HEK293 (cell line): ENCODE measurements around the gene MNT.

Experiments used
- CTCF ChIA-PET: fragments of 350-600 bp; formaldehyde crosslinking; extraction: SDS; loops from one replicate; lab custom pipeline; 2021; ENCODE audit warnings: antibody characterized with exemption; lab: Yijun Ruan, JAX
- POLR2A ChIA-PET: fragments of 300-600 bp; formaldehyde crosslinking; extraction: SDS; loops from one replicate; lab custom pipeline; 2020; ENCODE audit warnings: antibody characterized with exemption, inconsistent platforms; lab: Yijun Ruan, JAX
- H3K27ac ChIP-seq: fragments of 200-500 bp; sonication (Bioruptor generic); 2 replicates; pipeline ENCODE4 v1.5.1; 2014; ENCODE audit warnings: low read depth, low read length, control low read depth, inconsistent platforms; ENCODE audit errors: extremely low read depth
- H3K36me3 ChIP-seq, 2 experiments: fragments of 200-500 bp in 1 of 2; sonication (Bioruptor generic) in 1 of 2; 1 replicate in 1 of 2; 2 replicates in 1 of 2; pipeline ENCODE4 v1.5.1; 2014 to 2017; ENCODE audit warnings: inconsistent platforms in 2 of 2, low read length in 2 of 2; ENCODE audit not compliant: control insufficient read depth in 2 of 2, insufficient read depth in 1 of 2
- H3K4me1 ChIP-seq: fragments of 200-500 bp; sonication (Bioruptor generic); 2 replicates; pipeline ENCODE4 v1.5.1; 2014; ENCODE audit warnings: mild to moderate bottlenecking, low read length, inconsistent platforms; ENCODE audit not compliant: control insufficient read depth, insufficient read depth
- H3K4me3 ChIP-seq: 2 replicates; pipeline ENCODE4 v1.5.1; 2011; ENCODE audit warnings: low read depth, mild to moderate bottlenecking, control low read depth, low read length, moderate library complexity
- H3K9me3 ChIP-seq: fragments of 200-500 bp; sonication (Bioruptor generic); 2 replicates; pipeline ENCODE4 v1.5.1; 2014; ENCODE audit warnings: low read depth, low read length, inconsistent platforms; ENCODE audit not compliant: control insufficient read depth, insufficient read depth
- GFI1B ChIP-seq: fragments of 450-650 bp; formaldehyde crosslinking; IDR thresholded peaks from 2 replicates; pipeline ENCODE4 v1.5.1; 2016; ENCODE audit warnings: missing biosample characterization, missing genetic modification characterization
- GLI2 ChIP-seq: fragments of 450-650 bp; formaldehyde crosslinking; IDR thresholded peaks from 2 replicates; pipeline ENCODE4; 2017; ENCODE audit warnings: missing biosample characterization, missing genetic modification characterization, low read depth, borderline replicate concordance
- INSM2 ChIP-seq: fragments of 450-650 bp; formaldehyde crosslinking; IDR thresholded peaks from 2 replicates; pipeline ENCODE4 v1.5.1; 2016; ENCODE audit warnings: missing biosample characterization, missing genetic modification characterization
- KLF9 ChIP-seq: fragments of 450-650 bp; formaldehyde crosslinking; IDR thresholded peaks from 2 replicates; pipeline ENCODE4 v1.5.1; 2016; ENCODE audit warnings: missing biosample characterization, missing genetic modification characterization, low read depth
- SETDB1 ChIP-seq: IDR thresholded peaks from one replicate; pipeline ENCODE4 v1.6.1; 2017; ENCODE audit warnings: mild to moderate bottlenecking, low read length, moderate library complexity, mixed read lengths; ENCODE audit not compliant: insufficient read length
- YY1 ChIP-seq: fragments of 450-650 bp; formaldehyde crosslinking; IDR thresholded peaks from 2 replicates; pipeline ENCODE4 v1.5.1; 2018; ENCODE audit warnings: missing biosample characterization, missing genetic modification characterization
- ZNF132 ChIP-seq: fragments of 450-650 bp; formaldehyde crosslinking; IDR thresholded peaks from 2 replicates; pipeline ENCODE4 v1.5.1; 2017; ENCODE audit warnings: missing biosample characterization, missing genetic modification characterization, borderline replicate concordance
- ZNF157 ChIP-seq: fragments of 450-650 bp; formaldehyde crosslinking; IDR thresholded peaks from 2 replicates; pipeline ENCODE4 v1.5.1; 2016; ENCODE audit warnings: missing biosample characterization, missing genetic modification characterization
- ZNF174 ChIP-seq: fragments of 450-650 bp; formaldehyde crosslinking; IDR thresholded peaks from 2 replicates; pipeline ENCODE4 v1.5.0; 2017; ENCODE audit warnings: missing biosample characterization, mild to moderate bottlenecking, missing genetic modification characterization
- ZNF311 ChIP-seq: fragments of 450-650 bp; formaldehyde crosslinking; IDR thresholded peaks from 2 replicates; pipeline ENCODE4 v1.5.1; 2017; ENCODE audit warnings: missing biosample characterization, missing genetic modification characterization, borderline replicate concordance
- ZNF391 ChIP-seq: fragments of 450-650 bp; formaldehyde crosslinking; IDR thresholded peaks from 2 replicates; pipeline ENCODE4 v1.5.1; 2016; ENCODE audit warnings: low read depth, missing biosample characterization, missing genetic modification characterization, borderline replicate concordance
- ZNF488 ChIP-seq: fragments of 450-650 bp; formaldehyde crosslinking; IDR thresholded peaks from 2 replicates; pipeline ENCODE4 v1.5.1; 2016; ENCODE audit warnings: missing biosample characterization, missing genetic modification characterization
- ZNF639 ChIP-seq: fragments of 450-650 bp; formaldehyde crosslinking; IDR thresholded peaks from 2 replicates; pipeline ENCODE4 v1.5.1; 2016; ENCODE audit warnings: missing biosample characterization, missing genetic modification characterization
- ZNF837 ChIP-seq: fragments of 450-650 bp; formaldehyde crosslinking; IDR thresholded peaks from 2 replicates; pipeline ENCODE4 v1.5.1; 2016; ENCODE audit warnings: missing biosample characterization, missing genetic modification characterization
- ZNF843 ChIP-seq: fragments of 450-650 bp; formaldehyde crosslinking; IDR thresholded peaks from 2 replicates; pipeline ENCODE4 v1.5.1; 2016; ENCODE audit warnings: missing biosample characterization, missing genetic modification characterization
- TF ChIP-seq, protein P1 (sequence below): fragments of 450-650 bp; IDR thresholded peaks from 2 replicates; pipeline ENCODE4 v1.5.1; 2018; ENCODE audit warnings: missing biosample characterization, mild to moderate bottlenecking, missing genetic modification characterization

MNT gene

DNA sequence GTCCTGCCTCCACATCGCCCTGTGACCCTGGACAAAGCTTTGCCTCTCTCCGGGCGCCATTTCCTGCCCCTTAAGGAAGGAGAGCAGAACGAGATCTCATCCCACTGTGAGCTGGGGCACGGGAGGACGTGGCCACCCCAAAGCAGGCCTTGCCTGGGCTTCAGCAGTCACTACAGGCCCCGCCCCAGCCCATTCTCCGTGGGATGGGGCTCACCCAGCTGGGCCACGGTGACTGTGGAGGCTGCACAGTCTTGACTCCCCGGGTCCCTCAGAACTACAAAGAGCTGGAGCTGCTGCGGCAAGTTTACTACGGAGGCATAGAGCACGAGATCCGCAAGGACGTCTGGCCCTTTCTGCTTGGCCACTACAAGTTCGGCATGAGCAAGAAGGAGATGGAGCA, 28.2 kb downstream of the MNT start:
- Histone ChIP-seq H3K9me3 (no peaks in the 10 kb centered on the region), H3K27ac (no peak overlapping the region)
- TF ChIP-seq, protein P1, sequence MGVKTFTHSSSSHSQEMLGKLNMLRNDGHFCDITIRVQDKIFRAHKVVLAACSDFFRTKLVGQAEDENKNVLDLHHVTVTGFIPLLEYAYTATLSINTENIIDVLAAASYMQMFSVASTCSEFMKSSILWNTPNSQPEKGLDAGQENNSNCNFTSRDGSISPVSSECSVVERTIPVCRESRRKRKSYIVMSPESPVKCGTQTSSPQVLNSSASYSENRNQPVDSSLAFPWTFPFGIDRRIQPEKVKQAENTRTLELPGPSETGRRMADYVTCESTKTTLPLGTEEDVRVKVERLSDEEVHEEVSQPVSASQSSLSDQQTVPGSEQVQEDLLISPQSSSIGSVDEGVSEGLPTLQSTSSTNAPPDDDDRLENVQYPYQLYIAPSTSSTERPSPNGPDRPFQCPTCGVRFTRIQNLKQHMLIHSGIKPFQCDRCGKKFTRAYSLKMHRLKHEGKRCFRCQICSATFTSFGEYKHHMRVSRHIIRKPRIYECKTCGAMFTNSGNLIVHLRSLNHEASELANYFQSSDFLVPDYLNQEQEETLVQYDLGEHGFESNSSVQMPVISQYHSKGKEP (tag by site-specific recombination): no peak
- TF ChIP-seq KLF9 (no peak), YY1 (tag by site-specific recombination) (no peak), INSM2 (tag by site-specific recombination) (no peak), ZNF311 (no peak), ZNF639 (no peak), ZNF837 (no peak), GLI2 (no peak), GFI1B (no peak), ZNF132 (tag by site-specific recombination) (no peak), ZNF488 (tag by site-specific recombination) (no peak), ZNF157 (no peak)
- TF ChIP-seq, all 188 proteins: peak for 0
- Histone ChIP-seq H3K36me3 (peaks cover 0 to 56% of the 10 kb centered on the region in 2 experiments), H3K4me1 (no peaks in the 10 kb centered on the region; the same call in 1 of the 2 replicates), H3K4me3 (no peak overlapping the region)
- ChIA-PET POLR2A (interaction anchor here (0.6 kb wide), 2 partner anchors 19 to 61 kb away, joined by 3 to 4 read pairs; no protein-coding TSS in a partner anchor), CTCF (interaction anchor here (1.2 to 8.6 kb wide), 2 partner anchors 10 to 43 kb away, joined by 3 to 63 read pairs; no protein-coding TSS in a partner anchor)

DNA sequence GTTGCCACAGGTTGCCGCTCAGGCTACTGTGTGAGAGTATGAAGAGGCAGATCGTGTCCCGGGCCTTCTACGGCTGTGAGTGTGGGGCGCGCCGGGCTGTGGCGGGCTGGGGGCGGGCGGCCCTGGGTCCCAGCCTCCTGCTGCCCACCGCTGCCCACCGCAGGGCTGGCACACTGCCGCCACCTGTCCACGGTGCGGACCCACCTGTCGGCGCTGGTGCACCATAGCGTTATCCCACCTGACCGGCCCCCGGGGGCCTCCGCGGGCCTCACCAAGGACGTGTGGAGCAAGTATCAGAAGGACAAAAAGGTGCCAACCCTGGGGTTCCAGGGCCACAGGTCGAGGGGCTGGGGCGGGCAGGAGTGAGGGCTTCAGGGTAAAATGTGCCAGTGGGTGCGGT, 28.7 kb downstream of the MNT start:
- Histone ChIP-seq H3K4me3 (no peak overlapping the region), H3K27ac (no peak overlapping the region), H3K36me3 (peaks cover 0 to 53% of the 10 kb centered on the region in 2 experiments), H3K9me3 (no peaks in the 10 kb centered on the region), H3K4me1 (no peaks in the 10 kb centered on the region; the same call in 1 of the 2 replicates)
- POLR2A ChIA-PET: interaction anchor here (0.6 kb wide), 1 partner anchor 60 kb away, joined by 4 read pairs; no protein-coding TSS in a partner anchor
- no peak for TF ChIP-seq ZNF391 (tag by site-specific recombination)
- TF ChIP-seq, all 188 proteins: peak for 0
- CTCF ChIA-PET: interaction anchor here (8.6 kb wide), 1 partner anchor 10 kb away, joined by 63 read pairs; no protein-coding TSS in a partner anchor

DNA sequence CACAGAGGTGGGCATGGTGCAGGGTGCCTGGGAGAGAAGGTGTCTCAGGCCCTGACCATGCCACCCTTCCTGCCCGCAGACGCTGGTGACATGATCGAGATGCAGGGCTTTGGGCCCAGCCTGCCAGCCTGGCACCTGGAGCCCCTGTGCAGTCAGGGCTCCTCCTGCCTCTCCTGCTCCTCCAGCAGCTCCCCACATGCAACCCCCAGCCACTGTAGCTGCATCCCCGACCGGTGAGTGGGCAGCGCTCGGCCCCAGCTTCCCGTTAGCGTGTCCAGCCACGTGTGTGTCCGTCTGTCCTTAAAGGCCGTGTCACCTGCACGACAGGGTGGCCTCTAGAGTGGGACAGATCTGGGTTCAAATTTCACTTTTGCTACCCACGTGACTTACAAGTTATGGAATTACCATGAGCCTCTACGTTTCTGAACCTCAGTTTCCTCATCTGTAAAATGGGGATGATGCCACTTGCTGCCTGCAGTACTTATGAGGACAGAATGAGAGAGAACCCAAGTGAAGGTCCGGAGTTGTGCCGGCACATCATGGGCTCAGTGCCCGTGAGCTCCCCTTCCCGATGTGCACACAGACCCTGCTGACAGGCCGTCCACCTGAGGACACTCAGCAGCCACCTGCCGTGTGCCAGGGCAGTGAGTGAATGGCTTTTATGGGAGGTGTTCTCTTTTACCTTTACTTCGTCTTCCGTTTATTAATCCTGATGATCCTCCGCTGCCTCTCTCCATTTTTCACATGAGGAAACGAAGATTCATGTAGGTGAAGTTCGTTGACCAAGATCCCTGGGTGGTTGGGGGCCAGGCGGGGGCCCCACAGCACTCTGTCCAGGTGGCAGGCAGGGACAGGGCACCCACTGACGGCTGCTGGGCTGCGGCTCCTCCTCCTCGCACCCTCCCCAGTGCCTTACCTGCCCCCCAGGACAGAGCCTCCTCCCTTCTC, 29.4 kb downstream of the MNT start:
- H3K4me1 ChIP-seq: no peaks in the 10 kb centered on the region; the same call in 1 of the 2 replicates
- H3K4me3 ChIP-seq: no peak overlapping the region
- H3K27ac ChIP-seq: no peak overlapping the region
- no peak for TF ChIP-seq ZNF843 (tag by site-specific recombination)
- TF ChIP-seq ZNF174 (tag by site-specific recombination): no peak
- TF ChIP-seq SETDB1: no peak
- CTCF ChIA-PET: interaction anchor here (1.4 to 8.6 kb wide), 6 partner anchors 11 to 317 kb away, joined by 5 to 63 read pairs (median 10); partner anchors contain the start of gene HIC1
- POLR2A ChIA-PET: interaction anchor here (1.1 to 1.8 kb wide), 2 partner anchors 11 kb away, joined by 4 to 7 read pairs; no protein-coding TSS in a partner anchor
- H3K36me3 ChIP-seq: peaks cover 0 to 51% of the 10 kb centered on the region in 2 experiments; a peak in 2 of 3 replicates
- H3K9me3 ChIP-seq: no peaks in the 10 kb centered on the region
